Activated T-cell treated with anti-CD3 and anti-CD28 coated beads, Interleukin-2, amount 50 U/mL, for 4 hours (primary cell): ENCODE data around the gene SNAI3. TPM values are rescaled to one million over a fixed set of nuclear protein-coding genes. Genes with fewer than 3 reads are reported as not detected.

Experiments
- ATAC-seq, 2 donors: fragments of 200-7000 bp; cut with Tn5 transposase; one replicate each; pipeline ENCODE4 v1.10.0; 2021
- DNase-seq: peaks from one replicate; pipeline ENCODE4 v3.0.0-alpha.2; 2020
- H3K27me3 Mint-ChIP-seq: one replicate; pipeline ENCODE4 v1.8.0; 2021; ENCODE audit warnings: low read depth, mixed read lengths
- H3K36me3 Mint-ChIP-seq: one replicate; pipeline ENCODE4 v1.8.0; 2022; ENCODE audit warnings: mixed read lengths; ENCODE audit not compliant: insufficient read depth
- H3K4me1 Mint-ChIP-seq: one replicate; pipeline ENCODE4 v1.8.0; 2021; ENCODE audit warnings: low read depth, mixed read lengths
- H3K4me3 Mint-ChIP-seq: one replicate; pipeline ENCODE4 v1.8.0; 2021; ENCODE audit warnings: mild to moderate bottlenecking, moderate library complexity, mixed read lengths
- H3K9me3 Mint-ChIP-seq: one replicate; pipeline ENCODE4 v1.8.0; 2021; ENCODE audit warnings: mixed read lengths
- total RNA-seq, 3 donors: library from RNA; stranded (reverse); gene quantifications; one replicate each; pipeline ENCODE4 v1.2.1, GENCODE V29; 2021

SNAI3 gene
- total RNA-seq, 3 donors from 2014 or later: 0.90 to 1.3 (median 1.2) TPM

DNA sequence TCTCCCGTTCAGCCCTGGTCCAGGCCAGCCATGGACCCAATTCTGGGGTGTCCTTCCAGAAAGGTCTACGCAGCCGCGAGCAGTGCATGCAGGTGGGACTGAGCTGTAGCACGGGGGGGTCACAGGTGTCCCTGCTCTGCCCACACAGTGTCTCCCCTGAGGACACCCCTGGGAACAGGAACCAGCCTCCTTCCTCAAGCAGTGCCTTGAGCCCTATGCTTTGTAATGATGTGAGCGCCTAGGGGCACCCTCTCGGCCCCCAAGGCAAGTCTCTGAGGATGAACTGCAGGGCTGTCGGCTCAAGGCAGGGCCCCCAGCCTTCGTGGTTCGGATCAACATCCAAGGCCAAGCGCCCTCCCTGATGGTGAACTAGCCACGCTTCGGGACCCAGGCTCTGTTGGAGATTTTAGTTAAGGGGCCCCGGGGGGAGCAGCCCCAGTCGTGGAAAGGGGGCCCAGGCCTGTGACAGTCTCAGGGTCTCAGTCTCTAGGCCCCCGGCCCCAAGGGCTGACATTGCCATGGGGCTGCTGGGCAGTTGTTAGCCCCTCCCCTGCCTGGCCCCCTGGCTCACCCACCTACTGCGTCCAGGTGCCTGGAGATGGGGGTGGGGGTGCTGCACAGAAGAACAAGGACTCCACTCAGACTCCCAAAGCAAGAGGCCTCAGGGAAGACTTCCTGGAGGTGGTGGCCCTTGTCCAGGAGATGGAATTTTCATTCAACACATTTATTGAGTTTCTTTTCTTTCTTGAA is 45.6 kb downstream of the SNAI3 start:
- Mint-ChIP-seq H3K27me3 (peaks cover 7% of the 10 kb centered on the region), H3K4me3 (no peak overlapping the region), H3K4me1 (peaks cover 31% of the 10 kb centered on the region), H3K36me3 (peaks cover 2% of the 10 kb centered on the region), H3K9me3 (no peaks in the 10 kb centered on the region)
- DNase-seq (no peak), ATAC-seq (no peak)

DNA sequence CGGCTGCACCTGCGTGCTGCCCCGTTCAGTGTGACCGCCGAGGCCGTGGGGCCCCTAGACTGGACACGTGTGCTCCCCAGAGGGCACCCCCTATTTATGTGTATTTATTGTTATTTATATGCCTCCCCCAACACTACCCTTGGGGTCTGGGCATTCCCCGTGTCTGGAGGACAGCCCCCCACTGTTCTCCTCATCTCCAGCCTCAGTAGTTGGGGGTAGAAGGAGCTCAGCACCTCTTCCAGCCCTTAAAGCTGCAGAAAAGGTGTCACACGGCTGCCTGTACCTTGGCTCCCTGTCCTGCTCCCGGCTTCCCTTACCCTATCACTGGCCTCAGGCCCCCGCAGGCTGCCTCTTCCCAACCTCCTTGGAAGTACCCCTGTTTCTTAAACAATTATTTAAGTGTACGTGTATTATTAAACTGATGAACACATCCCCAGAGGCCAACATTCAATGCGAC is 46.2 kb downstream of the SNAI3 start:
- no peaks in the 10 kb centered on the region for H3K9me3 Mint-ChIP-seq
- no peak overlapping the region for H3K4me3 Mint-ChIP-seq
- DNase-seq: no peak
- peaks cover 2% of the 10 kb centered on the region for H3K36me3 Mint-ChIP-seq
- no peak for ATAC-seq
- H3K27me3 Mint-ChIP-seq: peaks cover 7% of the 10 kb centered on the region
- peaks cover 35% of the 10 kb centered on the region for H3K4me1 Mint-ChIP-seq

DNA sequence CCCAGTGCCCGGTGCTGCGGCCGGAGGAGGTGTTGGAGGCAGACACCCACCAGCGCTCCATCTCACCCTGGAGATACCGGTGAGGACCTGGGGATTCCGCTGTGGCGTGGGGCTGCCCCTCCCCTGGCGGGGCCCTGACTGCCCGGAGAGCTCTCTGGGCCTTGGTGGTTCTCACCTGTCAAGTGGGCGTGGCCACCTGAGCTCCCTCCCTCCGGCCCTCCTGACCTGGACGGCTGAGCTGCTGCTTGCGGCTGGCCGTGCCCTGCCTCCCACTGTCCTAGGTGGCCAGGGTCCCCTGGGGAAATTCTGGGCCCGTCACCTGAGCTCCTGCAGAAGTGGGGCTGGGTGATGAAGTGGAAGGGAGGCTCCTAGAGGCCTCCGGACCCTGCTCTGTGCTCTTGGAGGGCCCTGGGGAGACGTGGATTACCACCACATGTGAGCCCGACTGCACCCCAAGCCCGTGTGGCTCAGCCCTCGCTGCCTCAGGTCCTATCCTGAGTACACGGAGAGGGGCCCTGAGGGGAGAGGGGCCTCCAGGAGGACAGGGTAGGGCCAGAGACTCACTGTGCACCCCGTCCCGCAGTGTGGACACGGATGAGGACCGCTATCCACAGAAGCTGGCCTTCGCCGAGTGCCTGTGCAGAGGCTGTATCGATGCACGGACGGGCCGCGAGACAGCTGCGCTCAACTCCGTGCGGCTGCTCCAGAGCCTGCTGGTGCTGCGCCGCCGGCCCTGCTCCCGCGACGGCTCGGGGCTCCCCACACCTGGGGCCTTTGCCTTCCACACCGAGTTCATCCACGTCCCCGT is 46.9 kb downstream of the SNAI3 start:
- peaks cover 36% of the 10 kb centered on the region for H3K4me1 Mint-ChIP-seq
- ATAC-seq (no peak), DNase-seq (no peak)
- no peak overlapping the region for H3K4me3 Mint-ChIP-seq
- no peaks in the 10 kb centered on the region for H3K9me3 Mint-ChIP-seq
- peaks cover 2% of the 10 kb centered on the region for H3K36me3 Mint-ChIP-seq
- peaks cover 7% of the 10 kb centered on the region for H3K27me3 Mint-ChIP-seq

DNA sequence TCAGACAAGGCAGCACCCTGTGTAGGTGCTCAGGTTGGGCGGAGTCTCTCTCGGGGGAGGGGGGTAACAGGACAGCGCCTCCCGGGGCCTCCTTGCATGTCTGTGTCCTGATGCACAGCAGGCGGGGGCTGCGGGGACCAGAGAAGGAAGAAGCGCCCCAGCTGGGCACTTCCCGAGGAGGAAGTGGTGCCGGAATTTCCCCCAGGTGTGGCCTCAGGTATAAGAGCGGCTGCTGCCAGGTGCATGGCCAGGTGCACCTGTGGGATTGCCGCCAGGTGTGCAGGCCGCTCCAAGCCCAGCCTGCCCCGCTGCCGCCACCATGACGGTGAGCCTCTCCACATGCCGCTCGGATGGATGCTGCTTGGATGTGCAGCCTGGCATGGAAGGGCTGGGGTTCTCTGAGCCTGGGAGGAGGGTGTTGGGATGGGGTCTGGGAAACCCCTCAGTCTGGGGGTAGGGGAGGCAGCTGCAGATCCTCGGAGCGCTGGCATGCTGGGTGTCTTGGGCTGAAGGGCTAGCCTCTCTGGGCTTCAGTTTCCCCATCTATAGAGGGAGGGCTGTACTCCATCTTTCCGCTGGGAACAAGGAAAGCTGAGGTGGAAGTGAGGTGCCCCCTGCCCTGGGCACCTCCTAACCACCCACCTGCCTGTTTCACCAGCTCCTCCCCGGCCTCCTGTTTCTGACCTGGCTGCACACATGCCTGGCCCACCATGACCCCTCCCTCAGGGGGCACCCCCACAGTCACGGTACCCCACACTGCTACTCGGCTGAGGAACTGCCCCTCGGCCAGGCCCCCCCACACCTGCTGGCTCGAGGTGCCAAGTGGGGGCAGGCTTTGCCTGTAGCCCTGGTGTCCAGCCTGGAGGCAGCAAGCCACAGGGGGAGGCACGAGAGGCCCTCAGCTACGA is 47.7 kb downstream of the SNAI3 start, which contains the start of gene IL17C:
Gene IL17C (plus strand): TSS at position 250 of the 908 bp plus-strand sequence. CDS start 70 bp downstream, at position 320.
- DNase-seq (no peak), ATAC-seq (no peak)
- Mint-ChIP-seq H3K4me1 (peaks cover 39% of the 10 kb centered on the region), H3K36me3 (no peaks in the 10 kb centered on the region), H3K27me3 (peaks cover 7% of the 10 kb centered on the region), H3K9me3 (no peaks in the 10 kb centered on the region), H3K4me3 (no peak within 1 kb of the TSS)

DNA sequence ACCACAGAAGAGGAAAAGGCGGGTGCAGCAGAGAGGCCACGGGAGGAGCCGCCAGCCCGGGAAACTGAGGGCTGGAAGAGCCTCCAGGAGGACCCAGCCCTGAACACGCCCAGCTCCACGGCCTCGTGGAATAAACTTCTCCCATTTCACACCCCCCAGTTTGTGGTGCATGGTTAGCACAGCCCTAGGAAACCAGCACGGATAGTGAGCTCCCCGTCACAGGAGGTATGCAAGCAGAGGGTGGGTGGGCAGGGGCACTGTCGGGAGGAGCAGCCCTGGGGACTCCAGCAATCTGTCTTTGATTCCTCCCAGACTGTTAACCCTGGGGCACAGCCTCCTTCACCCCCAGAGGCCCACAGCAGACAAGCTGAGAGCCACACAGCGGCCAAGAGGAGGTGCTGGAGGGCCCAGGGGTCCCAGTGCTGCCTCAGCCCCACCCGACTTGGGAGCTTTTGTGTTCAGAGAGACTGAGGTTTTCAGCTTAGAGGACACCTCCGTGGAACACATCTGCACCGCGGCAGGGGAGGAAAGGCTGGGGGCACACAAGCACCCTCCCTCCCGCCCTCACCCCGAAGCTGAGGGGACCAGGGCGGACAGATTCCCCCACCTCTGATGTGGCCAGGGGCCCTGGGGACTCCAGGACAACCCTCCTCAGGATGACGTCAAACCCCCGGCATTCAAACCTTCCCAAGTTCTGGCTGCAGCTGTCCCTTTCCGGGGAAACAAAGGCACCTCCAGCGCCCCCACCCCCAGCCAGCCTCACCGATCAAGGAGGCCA is 49.6 kb downstream of the SNAI3 start:
- no peak for DNase-seq
- Mint-ChIP-seq H3K9me3 (no peaks in the 10 kb centered on the region), H3K4me3 (no peak overlapping the region), H3K27me3 (peaks cover 7% of the 10 kb centered on the region), H3K4me1 (peaks cover 46% of the 10 kb centered on the region), H3K36me3 (peaks cover 4% of the 10 kb centered on the region)
- peak in 1 of 2 donors; percentile 0 for ATAC-seq

DNA sequence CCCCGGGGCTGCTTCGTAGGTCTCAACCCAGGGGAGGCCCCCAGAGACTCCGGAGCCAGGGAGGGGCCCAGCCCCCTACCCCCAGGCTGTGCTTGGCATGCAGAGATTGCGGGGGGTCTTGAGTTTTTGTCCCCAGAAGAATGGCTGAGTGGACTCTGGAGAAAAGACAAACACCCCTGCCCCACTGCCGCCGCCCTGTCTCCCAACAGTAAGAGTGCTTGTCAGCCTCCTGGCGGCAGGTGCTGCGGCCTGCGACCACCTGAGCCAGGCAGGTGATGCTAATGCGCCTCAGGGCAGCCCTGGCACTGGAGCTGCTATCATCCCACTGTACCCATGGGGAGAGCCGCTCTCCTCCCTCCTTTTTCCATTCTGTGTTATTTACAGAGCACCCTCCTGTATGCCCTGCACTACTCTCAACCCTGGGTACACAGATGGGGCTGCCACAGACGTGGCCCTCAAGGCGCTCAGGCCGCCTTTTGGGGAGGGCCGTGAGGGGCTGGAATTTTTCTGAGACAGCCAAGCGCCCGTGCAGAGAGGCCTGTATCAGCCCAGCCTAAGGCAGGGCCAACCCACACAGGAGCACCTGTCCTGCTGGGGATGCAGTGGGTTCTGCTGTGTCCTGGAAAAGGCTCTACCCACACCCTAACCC is 50.5 kb downstream of the SNAI3 start:
- H3K27me3 Mint-ChIP-seq: peaks cover 7% of the 10 kb centered on the region
- H3K9me3 Mint-ChIP-seq: no peaks in the 10 kb centered on the region
- peaks cover 46% of the 10 kb centered on the region for H3K4me1 Mint-ChIP-seq
- H3K36me3 Mint-ChIP-seq: peaks cover 7% of the 10 kb centered on the region
- H3K4me3 Mint-ChIP-seq: peak overlapping the region; percentile 65
- ATAC-seq: no peak
- no peak for DNase-seq

DNA sequence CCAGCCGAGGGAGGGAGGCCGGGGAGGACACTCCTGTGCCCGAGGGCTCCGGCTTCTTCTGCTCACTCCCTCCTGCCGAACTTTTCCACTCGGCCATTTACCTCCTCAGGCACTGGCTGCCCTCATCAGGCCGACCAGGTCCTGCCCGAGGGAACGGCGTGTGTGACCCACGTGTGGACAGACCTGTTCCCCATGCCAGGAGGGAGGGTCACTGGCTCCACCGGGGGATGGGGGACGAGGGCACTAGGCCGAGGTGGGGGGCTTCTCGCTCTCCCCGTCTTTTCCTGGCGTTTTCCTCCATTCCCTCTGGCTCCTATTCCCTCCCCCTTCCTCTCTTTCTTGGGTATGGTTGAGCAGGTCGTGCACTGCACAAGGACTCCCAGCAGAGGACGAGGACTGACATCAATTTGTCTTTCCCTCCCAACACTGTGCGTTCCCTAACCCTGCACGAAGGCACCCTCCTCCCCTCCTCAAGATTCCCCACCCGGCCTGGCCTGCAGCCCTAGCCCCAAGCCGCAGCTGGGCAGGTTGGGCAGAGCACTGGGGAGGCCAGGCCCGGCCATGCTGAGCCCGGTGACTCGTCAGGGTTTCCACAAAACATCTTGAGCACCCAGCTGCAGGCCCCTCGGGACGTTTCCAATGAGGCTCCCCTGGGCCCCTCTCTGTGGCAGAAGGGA is 51.2 kb downstream of the SNAI3 start:
- Mint-ChIP-seq H3K36me3 (peaks cover 7% of the 10 kb centered on the region), H3K4me3 (peak overlapping the region; percentile 66), H3K4me1 (peaks cover 43% of the 10 kb centered on the region), H3K27me3 (peaks cover 3% of the 10 kb centered on the region), H3K9me3 (no peaks in the 10 kb centered on the region)
- ATAC-seq: no peak
- DNase-seq: no peak

DNA sequence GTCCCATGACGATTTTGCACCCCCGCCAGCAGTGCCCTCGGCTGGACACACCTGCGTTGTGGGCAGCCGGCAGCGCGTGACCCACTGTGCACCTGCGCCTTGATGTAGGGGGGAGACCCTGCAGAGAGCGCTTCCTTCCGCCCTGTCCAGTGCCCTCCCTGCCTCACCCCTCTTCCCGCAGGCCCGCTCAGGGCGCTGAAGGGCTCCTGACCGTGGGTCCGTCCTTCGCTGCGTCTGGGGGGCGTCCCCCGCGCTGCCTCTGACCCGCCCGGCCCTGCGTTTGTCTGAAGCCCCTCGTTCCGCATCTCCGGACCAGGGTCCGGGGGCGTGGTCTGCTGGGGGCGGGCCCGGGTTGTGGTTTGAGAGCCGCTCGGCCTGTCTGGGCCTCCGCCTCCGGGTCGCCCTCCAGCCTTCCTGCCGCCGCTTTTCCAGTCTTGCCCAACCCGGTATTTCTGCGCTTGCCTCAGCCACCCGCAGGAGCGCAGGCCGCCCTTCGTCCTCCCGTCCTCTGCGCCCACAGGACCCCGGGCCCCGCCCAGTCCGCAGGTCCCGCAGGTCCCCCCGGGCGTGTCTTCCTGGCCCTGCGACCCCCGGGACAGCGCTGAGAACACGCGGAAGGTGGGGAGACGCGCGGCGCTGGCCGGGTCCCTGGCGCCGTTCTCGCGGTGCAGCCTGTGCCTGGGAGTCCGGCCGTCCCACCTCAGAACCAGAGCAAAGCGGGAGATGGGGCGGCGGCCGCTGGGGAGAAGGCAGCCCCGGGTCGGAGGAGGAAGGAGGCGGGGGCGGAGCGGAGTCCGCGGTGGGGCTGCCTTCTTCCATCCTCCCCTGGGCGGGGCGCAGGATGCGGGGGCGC is 51.9 kb downstream of the SNAI3 start:
- Mint-ChIP-seq H3K4me1 (peaks cover 40% of the 10 kb centered on the region), H3K27me3 (no peaks in the 10 kb centered on the region), H3K9me3 (no peaks in the 10 kb centered on the region), H3K36me3 (peaks cover 12% of the 10 kb centered on the region), H3K4me3 (peak overlapping the region; percentile 76)
- DNase-seq (peak; percentile 43), ATAC-seq (peak; percentile 27 to 29)

DNA sequence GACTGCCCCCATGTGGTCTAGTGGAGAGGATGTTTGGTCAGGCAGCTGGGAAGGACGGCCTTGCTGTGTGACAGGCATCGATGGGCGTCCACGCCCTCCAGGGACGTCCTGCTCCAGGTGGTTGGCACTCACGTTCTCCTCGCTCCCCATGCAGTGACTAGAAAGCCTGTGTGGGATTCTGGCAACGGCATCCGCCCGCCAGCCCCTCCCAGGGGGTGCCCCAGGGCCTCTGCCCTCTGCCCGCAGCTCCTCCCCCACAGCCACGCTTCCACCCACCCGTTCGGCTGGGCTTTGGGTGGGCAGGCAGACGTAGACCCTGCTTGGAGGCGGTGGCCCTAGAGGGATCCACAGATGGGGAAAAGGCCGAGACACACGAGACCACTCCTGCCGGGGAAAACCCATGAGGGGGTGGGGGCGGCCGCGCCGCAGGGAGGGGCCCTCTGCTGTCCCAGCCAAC is 52.6 kb downstream of the SNAI3 start:
- Mint-ChIP-seq H3K27me3 (no peaks in the 10 kb centered on the region), H3K36me3 (peaks cover 13% of the 10 kb centered on the region), H3K4me1 (peaks cover 37% of the 10 kb centered on the region), H3K9me3 (no peaks in the 10 kb centered on the region), H3K4me3 (peak overlapping the region; percentile 76)
- DNase-seq (peak; percentile 43), ATAC-seq (peak; percentile 28 to 44)

DNA sequence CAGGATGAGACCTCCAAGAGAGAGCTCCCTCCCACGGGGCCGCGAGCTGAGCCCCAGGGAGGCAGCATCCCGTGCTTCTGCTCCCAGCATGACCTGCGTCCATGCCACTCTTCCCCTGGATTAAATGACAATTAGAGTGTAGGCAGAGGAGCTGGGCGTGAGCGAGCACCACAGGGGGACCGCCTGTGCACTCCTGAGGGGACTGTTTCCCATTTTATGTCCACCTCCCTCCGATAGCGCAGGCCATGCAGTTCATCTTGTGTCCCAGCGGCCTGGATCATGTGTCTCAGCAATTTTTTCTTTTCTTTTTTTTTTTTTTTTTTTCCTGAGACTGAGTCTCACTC is 53.7 kb downstream of the SNAI3 start:
- no peak for DNase-seq
- H3K4me3 Mint-ChIP-seq: no peak overlapping the region

DNA sequence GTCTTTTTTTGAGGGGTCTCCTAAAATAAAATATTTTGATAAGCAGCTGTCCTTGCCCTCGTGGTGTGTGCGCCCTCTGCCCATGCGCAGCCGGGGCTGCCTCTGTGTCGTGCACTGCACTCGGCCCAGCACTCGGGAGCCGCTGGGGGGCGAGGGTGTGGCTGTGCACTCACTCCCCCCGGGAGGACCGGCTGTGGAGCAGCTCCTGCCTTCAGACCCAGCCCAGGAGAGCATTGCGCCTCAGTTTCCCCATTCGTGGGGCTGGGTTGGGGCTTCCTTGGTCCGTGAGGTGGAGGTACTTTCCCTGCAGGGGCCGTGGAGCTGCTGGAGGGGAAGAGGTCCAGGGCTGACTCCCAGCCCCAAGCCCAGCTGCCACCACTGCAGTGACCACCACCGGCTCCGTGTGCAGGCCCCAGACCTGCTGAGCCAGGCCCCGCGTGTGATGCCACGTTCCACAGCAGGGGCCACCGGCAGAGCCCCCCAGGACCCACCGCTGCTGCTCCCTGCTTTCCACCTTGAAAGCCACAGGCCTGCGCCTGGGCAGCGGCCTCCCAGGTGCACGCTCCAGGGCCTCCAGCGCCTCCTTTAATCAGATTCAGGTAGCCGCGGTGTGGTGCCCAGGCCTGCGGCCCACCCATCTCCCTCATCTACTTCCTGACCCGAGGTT is 54.3 kb downstream of the SNAI3 start:
- Mint-ChIP-seq H3K27me3 (no peaks in the 10 kb centered on the region), H3K36me3 (peaks cover 18% of the 10 kb centered on the region), H3K4me1 (peaks cover 22% of the 10 kb centered on the region), H3K4me3 (no peak overlapping the region), H3K9me3 (no peaks in the 10 kb centered on the region)
- ATAC-seq (no peak), DNase-seq (no peak)

More for the DNA sequence above, 53.7 kb downstream of the SNAI3 start:
- Mint-ChIP-seq H3K9me3 (no peaks in the 10 kb centered on the region), H3K4me1 (peaks cover 27% of the 10 kb centered on the region), H3K27me3 (no peaks in the 10 kb centered on the region), H3K36me3 (peaks cover 14% of the 10 kb centered on the region)
- no peak for ATAC-seq
